Suprapubic skin (tissue), 3 donors: ENCODE measurements around the gene CLSTN2.

Experiments
- EP300 ChIP-seq: sonication (generic); formaldehyde crosslinking; IDR thresholded peaks from one replicate; pipeline ENCODE4 v1.6.1; 2017; ENCODE audit warnings: antibody characterized with exemption
- POLR2A ChIP-seq, 2 donors: fragments of 450-650 bp; IDR thresholded peaks; one replicate each; pipeline ENCODE4 v1.6.1; 2017; ENCODE audit warnings: antibody characterized with exemption in 2 of 2, mild to moderate bottlenecking in 2 of 2, moderate library complexity in 2 of 2
- TF ChIP-seq, protein P1 (sequence below), 2 donors: fragments of 200-600 bp in 1 of 2; fragments of 450-650 bp in 1 of 2; sonication (generic) in 1 of 2; IDR thresholded peaks; one replicate each; pipeline ENCODE4 v1.5.1; 2016 to 2019; ENCODE audit warnings: antibody characterized with exemption in 2 of 2, mild to moderate bottlenecking in 1 of 2, moderate library complexity in 1 of 2

DNA sequence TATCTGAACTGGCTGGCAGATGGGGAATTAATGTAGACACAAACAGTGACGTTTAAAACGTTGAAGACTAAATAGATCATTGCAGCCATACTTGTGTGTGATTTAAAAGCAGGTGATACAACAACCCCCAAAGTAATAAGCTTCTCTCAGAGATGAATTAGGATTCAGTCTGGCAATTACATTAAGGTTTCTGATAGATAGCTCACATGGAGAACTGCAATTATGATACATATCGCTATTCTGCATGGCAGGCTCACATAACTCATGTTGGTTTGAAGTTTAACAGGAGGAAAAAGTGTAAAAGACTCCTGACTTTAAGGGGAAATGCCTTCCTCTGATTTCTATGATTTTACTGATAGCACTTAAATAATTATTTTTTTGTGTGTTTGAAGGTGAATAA lies 196.9 kb downstream of the CLSTN2 start:
- TF ChIP-seq, protein P1, sequence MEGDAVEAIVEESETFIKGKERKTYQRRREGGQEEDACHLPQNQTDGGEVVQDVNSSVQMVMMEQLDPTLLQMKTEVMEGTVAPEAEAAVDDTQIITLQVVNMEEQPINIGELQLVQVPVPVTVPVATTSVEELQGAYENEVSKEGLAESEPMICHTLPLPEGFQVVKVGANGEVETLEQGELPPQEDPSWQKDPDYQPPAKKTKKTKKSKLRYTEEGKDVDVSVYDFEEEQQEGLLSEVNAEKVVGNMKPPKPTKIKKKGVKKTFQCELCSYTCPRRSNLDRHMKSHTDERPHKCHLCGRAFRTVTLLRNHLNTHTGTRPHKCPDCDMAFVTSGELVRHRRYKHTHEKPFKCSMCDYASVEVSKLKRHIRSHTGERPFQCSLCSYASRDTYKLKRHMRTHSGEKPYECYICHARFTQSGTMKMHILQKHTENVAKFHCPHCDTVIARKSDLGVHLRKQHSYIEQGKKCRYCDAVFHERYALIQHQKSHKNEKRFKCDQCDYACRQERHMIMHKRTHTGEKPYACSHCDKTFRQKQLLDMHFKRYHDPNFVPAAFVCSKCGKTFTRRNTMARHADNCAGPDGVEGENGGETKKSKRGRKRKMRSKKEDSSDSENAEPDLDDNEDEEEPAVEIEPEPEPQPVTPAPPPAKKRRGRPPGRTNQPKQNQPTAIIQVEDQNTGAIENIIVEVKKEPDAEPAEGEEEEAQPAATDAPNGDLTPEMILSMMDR (IDR thresholded peaks at IDR 0.05): no peak
- no peak for TF ChIP-seq POLR2A (IDR thresholded peaks at IDR 0.05)
- TF ChIP-seq EP300: no peak
